NB4 (cell line): Measurements from ENCODE around the gene FCRL4.
A peak's percentile ranks its signal among the peaks of the same experiment; 100 is the strongest.

Experiments
- DNase-seq: peaks from one replicate; pipeline ENCODE4 v3.0.0; 2010; ENCODE audit warnings: low read depth
- H3K4me3 ChIP-seq: one replicate; pipeline ENCODE4 v1.5.1; 2011; ENCODE audit warnings: mild to moderate bottlenecking, low read depth, low read length, moderate library complexity
- CTCF ChIP-seq: IDR thresholded peaks from one replicate; pipeline ENCODE4 v1.5.1; 2012; ENCODE audit warnings: low read depth, low read length
- MAX ChIP-seq: IDR thresholded peaks from 2 replicates; pipeline ENCODE4 v1.6.1; 2011; ENCODE audit warnings: low read depth, low read length
- MYC ChIP-seq: IDR thresholded peaks from 2 replicates; pipeline ENCODE4 v1.6.1; 2011; ENCODE audit warnings: low read depth, low read length
- POLR2A ChIP-seq: IDR thresholded peaks from 2 replicates; pipeline ENCODE4 v1.6.1; 2011; ENCODE audit warnings: mild to moderate bottlenecking; ENCODE audit not compliant: insufficient read length; ENCODE audit errors: extremely low read depth

FCRL4 gene

GRCh38 chr1:157595356-157595755, 2.5 kb downstream of the FCRL4 start:
- H3K4me3 ChIP-seq, result no peak overlapping the region
- 0 out of 2 replicates have a peak, but pooled peaks have one; percentile 30 for TF ChIP-seq MAX
- peak; percentile 43; the same call in 1 of the 2 replicates for TF ChIP-seq MYC
- TF ChIP-seq POLR2A, result no peak
- peak; percentile 91 for DNase-seq

GRCh38 chr1:157585984-157586383, 11.9 kb downstream of the FCRL4 start:
- DNase-seq, result peak; percentile 15
- H3K4me3 ChIP-seq, result no peak overlapping the region
- TF ChIP-seq MAX, result no peak
- TF ChIP-seq CTCF, result no peak
- no peak for TF ChIP-seq POLR2A
- TF ChIP-seq MYC, result no peak

- no peak overlapping the region for H3K4me3 ChIP-seq
- TF ChIP-seq POLR2A, result no peak
- TF ChIP-seq MAX, result no peak
- no peak for TF ChIP-seq MYC
- TF ChIP-seq CTCF, result no peak
- no peak for DNase-seq
Measured at GRCh38 chr1:157584503-157584902, 13.4 kb downstream of the FCRL4 start.

DNA sequence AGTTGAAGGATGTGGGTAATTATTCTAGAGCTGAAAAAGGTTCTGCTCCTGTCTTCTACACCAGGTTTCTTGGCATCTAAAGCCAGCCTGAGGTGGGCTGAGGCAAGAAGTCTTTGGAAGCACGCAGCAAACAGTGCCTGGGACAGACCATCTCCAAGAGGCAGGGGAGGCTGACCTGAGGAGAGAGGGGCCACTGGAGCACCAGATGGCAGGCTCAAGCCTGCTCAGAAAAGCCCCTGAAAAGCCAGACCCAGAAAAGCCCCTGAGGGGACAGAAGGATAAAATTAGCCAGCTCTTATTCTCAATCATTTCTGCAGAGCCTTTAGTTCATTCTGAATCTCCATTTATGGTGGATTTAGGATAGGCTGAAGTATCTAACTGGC, 17.1 kb downstream of the FCRL4 start:
- TF ChIP-seq POLR2A (no peak), MYC (no peak), MAX (no peak), CTCF (no peak)
- DNase-seq, result no peak
- no peak overlapping the region for H3K4me3 ChIP-seq

DNA sequence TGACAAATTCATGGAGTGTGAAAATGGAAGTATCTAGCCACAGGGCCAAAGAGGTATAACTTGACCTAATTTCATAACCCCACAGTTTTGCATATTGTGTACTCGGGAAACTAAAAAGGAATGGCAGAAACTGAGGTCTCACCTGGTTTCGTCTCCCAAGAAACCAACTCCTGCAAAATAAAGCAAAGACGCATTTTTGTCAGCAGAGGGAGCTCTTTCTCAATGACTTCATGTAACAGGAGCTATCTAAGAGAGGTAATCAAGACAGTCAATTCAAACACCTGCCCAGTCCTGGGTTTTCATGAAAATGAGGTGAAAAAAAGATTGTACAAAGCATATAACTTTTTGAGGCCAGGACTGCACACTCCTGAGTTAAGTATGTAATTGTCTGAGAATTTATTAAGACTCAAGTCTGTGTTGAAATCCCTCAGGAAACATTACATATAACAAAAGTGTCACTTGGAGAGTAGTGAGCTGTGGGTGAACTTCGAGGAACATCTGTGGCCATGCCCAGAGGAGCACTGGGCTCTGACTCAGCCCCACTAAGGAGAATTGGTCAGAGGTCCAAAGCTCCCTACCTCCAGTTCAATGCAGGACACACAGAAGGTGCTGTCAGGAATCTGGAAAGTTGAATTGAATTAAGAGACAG, 17.6 kb downstream of the FCRL4 start:
- no peak for TF ChIP-seq MYC
- TF ChIP-seq CTCF, result peak; percentile 58
- H3K4me3 ChIP-seq, result no peak overlapping the region
- DNase-seq, result peak; percentile 63

GRCh38 chr1:157577420-157577819, 20.5 kb downstream of the FCRL4 start:
- DNase-seq, result no peak
- H3K4me3 ChIP-seq, result no peak overlapping the region
- TF ChIP-seq POLR2A (no peak), CTCF (no peak), MYC (no peak)
